SK-N-SH (cell line): ENCODE measurements around the gene LRRC32. TPM values are rescaled to one million over a fixed set of nuclear protein-coding genes. Genes with fewer than 3 reads are reported as not detected.

Experiments
- CTCF ChIA-PET: fragments of 300-600, 350-600 bp; formaldehyde crosslinking; extraction: SDS; loops from one replicate; lab custom pipeline; 2021; lab: Yijun Ruan, JAX
- POLR2A ChIA-PET: fragments of 350-600 bp; sonication (Branson Sonifier 250); formaldehyde crosslinking; extraction: SDS; loops from one replicate; lab custom pipeline; 2020; ENCODE audit warnings: antibody characterized with exemption, inconsistent platforms; lab: Yijun Ruan, JAX
- DNase-seq: peaks from one replicate; pipeline ENCODE4 v3.0.0; 2012
- H2AFZ ChIP-seq: fragments of 200-600 bp; sonication (generic); 2 replicates; pipeline ENCODE4 v1.8.1; 2016; ENCODE audit warnings: antibody characterized with exemption, mild to moderate bottlenecking, low read depth
- H3F3A ChIP-seq: fragments of 200-600 bp; sonication (generic); replicated peaks from 2 replicates; pipeline ENCODE3; 2016; ENCODE audit warnings: antibody characterized with exemption, mild to moderate bottlenecking; ENCODE audit not compliant: insufficient read depth
- H3K27ac ChIP-seq, 2 experiments: fragments of 200-500 bp in 1 of 2; fragments of 200-600 bp in 1 of 2; sonication (Bioruptor generic) in 1 of 2; sonication (generic), shearing (Covaris generic) in 1 of 2; 2 replicates each; pipeline versions ENCODE4 v1.5.1 to v1.6.1; 2014 to 2016; ENCODE audit warnings: low read depth in 2 of 2, inconsistent platforms in 1 of 2, low read length in 1 of 2, mild to moderate bottlenecking in 1 of 2, mixed read lengths in 1 of 2
- H3K27me3 ChIP-seq: fragments of 200-600 bp; sonication (generic), shearing (Covaris generic); 2 replicates; pipeline ENCODE4 v1.6.1; 2016; ENCODE audit warnings: mixed run types; ENCODE audit not compliant: insufficient read depth
- H3K36me3 ChIP-seq, 2 experiments: fragments of 200-500 bp in 1 of 2; fragments of 200-600 bp in 1 of 2; sonication (Bioruptor generic) in 1 of 2; sonication (generic) in 1 of 2; replicated peaks in 1 of 2; 2 replicates each; pipeline versions ENCODE3 to v1.5.1; 2014 to 2016; ENCODE audit warnings: low read length in 1 of 2, mild to moderate bottlenecking in 1 of 2; ENCODE audit not compliant: insufficient read depth in 2 of 2, control insufficient read depth in 1 of 2
- H3K4me1 ChIP-seq, 2 experiments: fragments of 200-500 bp in 1 of 2; fragments of 200-600 bp in 1 of 2; sonication (Bioruptor generic) in 1 of 2; sonication (generic), shearing (Covaris generic) in 1 of 2; 2 replicates each; pipeline versions ENCODE4 v1.5.1 to v1.6.1; 2014 to 2016; ENCODE audit warnings: low read depth in 1 of 2, low read length in 1 of 2, mixed run types in 1 of 2; ENCODE audit not compliant: insufficient read depth in 2 of 2, control insufficient read depth in 1 of 2
- H3K4me2 ChIP-seq: fragments of 200-600 bp; sonication (generic), shearing (Covaris generic); 2 replicates; pipeline ENCODE4 v1.6.1; 2017; ENCODE audit warnings: mixed run types
- H3K4me3 ChIP-seq, 2 experiments: fragments of 200-500 bp in 1 of 2; fragments of 200-600 bp in 1 of 2; sonication (Bioruptor generic) in 1 of 2; sonication (generic), shearing (Covaris generic) in 1 of 2; 2 replicates each; pipeline versions ENCODE4 v1.5.1 to v1.8.1; 2014 to 2016; ENCODE audit warnings: low read depth in 2 of 2, inconsistent platforms in 1 of 2, low read length in 1 of 2, mild to moderate bottlenecking in 1 of 2, mixed read lengths in 1 of 2, moderate library complexity in 1 of 2
- H3K79me2 ChIP-seq: fragments of 200-600 bp; sonication (generic); 2 replicates; pipeline ENCODE4 v1.8.1; 2017; ENCODE audit warnings: mild to moderate bottlenecking; ENCODE audit not compliant: insufficient read depth
- H3K9ac ChIP-seq: fragments of 200-600 bp; sonication (generic); 2 replicates; pipeline ENCODE4 v1.6.1; 2017; ENCODE audit warnings: mixed run types
- H3K9me2 ChIP-seq: fragments of 200-600 bp; sonication (generic); 2 replicates; pipeline ENCODE4 v1.6.1; 2017; ENCODE audit warnings: mixed run types
- H3K9me3 ChIP-seq: fragments of 200-600 bp; sonication (generic); 2 replicates; pipeline ENCODE4 v1.6.1; 2017; ENCODE audit warnings: mixed run types, mild to moderate bottlenecking, moderate library complexity
- H4K20me1 ChIP-seq: fragments of 200-600 bp; sonication (generic); 2 replicates; pipeline ENCODE4 v1.6.1; 2017; ENCODE audit warnings: mild to moderate bottlenecking, mixed run types; ENCODE audit not compliant: insufficient read depth
- CHD2 ChIP-seq: fragments of 150-350 bp; IDR thresholded peaks from 2 replicates; pipeline ENCODE4 v1.6.1; 2018; ENCODE audit warnings: low read length; ENCODE audit not compliant: partially characterized antibody
- GATA2 ChIP-seq: sonication (generic); formaldehyde crosslinking; IDR thresholded peaks from 2 replicates; pipeline ENCODE4 v1.5.0; 2020; ENCODE audit warnings: mild to moderate bottlenecking, missing genetic modification reagents
- MEF2A ChIP-seq: IDR thresholded peaks from 2 replicates; pipeline ENCODE4 v1.4.0; 2012; ENCODE audit warnings: low read depth, borderline replicate concordance
- NFIC ChIP-seq: IDR thresholded peaks from 2 replicates; pipeline ENCODE4 v1.4.0; 2012; ENCODE audit warnings: borderline replicate concordance
- REST ChIP-seq: IDR thresholded peaks from 2 replicates; pipeline ENCODE4 v1.6.1; 2012; ENCODE audit warnings: mild to moderate bottlenecking, low read depth, low read length, moderate library complexity
- RFX5 ChIP-seq: IDR thresholded peaks from 2 replicates; pipeline ENCODE4 v1.6.1; 2012; ENCODE audit warnings: mild to moderate bottlenecking, improper control_type of control experiment, low read length
- RXRA ChIP-seq: IDR thresholded peaks from 2 replicates; pipeline ENCODE4 v1.4.0; 2012; ENCODE audit warnings: low read depth, mild to moderate bottlenecking, borderline replicate concordance
- TCF12 ChIP-seq: IDR thresholded peaks from 2 replicates; pipeline ENCODE4 v1.4.0; 2012
- TEAD4 ChIP-seq: IDR thresholded peaks from 2 replicates; pipeline ENCODE4 v1.4.0; 2012; ENCODE audit warnings: mild to moderate bottlenecking, borderline replicate concordance; ENCODE audit not compliant: insufficient read depth
- USF1 ChIP-seq: IDR thresholded peaks from 2 replicates; pipeline ENCODE4 v1.4.0; 2012; ENCODE audit warnings: low read depth, borderline replicate concordance
- WGBS: methylation state at CpG from one replicate; pipeline ENCODE4 v1.1.6; 2017; ENCODE audit warnings: low lambda C conversion rate; 5-methylcytosine and 5-hydroxymethylcytosine counted together
- polyA plus RNA-seq, 3 experiments: library from polyadenylated mRNA; depleted of rRNA; stranded (reverse); fragments of >200 nt; gene quantifications; 2 replicates each; pipeline ENCODE4 v1.2.3, GENCODE V29; 2012

Gene LRRC32
- polyA plus RNA-seq, 1 of the 3 experiments (the other 2 are of a cell fraction), result 0.43 TPM

- no peak overlapping the region for H3K9ac ChIP-seq
- H3F3A ChIP-seq, result peaks cover under 1% of the 10 kb centered on the region
- H2AFZ ChIP-seq, result no peak overlapping the region
- no peak overlapping the region for H3K4me3 ChIP-seq
- no peak for DNase-seq
- H3K36me3 ChIP-seq, result no peaks in the 10 kb centered on the region
- H3K4me2 ChIP-seq, result no peak overlapping the region
- ChIA-PET POLR2A (no interaction called here), CTCF (interaction anchor here (0.8 to 2.3 kb wide), 2 partner anchors 56 to 58 kb away, joined by 3 to 6 read pairs; no protein-coding TSS in a partner anchor)
- peaks cover 5 to 21% of the 10 kb centered on the region in 2 experiments; a peak in 2 of 4 replicates for H3K4me1 ChIP-seq
- H3K27me3 ChIP-seq, result no peaks in the 10 kb centered on the region
- 84% methylated on average over 2 of the region's 6 CpGs for WGBS
- no peaks in the 10 kb centered on the region for H3K79me2 ChIP-seq
- TF ChIP-seq CHD2 (no peak), TEAD4 (no peak), RXRA (no peak), GATA2 (no peak), NFIC (no peak), RFX5 (no peak)
- no peaks in the 10 kb centered on the region for H4K20me1 ChIP-seq
- no peaks in the 10 kb centered on the region for H3K9me3 ChIP-seq
- H3K9me2 ChIP-seq, result no peaks in the 10 kb centered on the region
- H3K27ac ChIP-seq, result no peak overlapping the region
Measured at GRCh38 chr11:76623884-76624419, 46.6 kb downstream of the LRRC32 start.

- ChIA-PET POLR2A (no interaction called here), CTCF (interaction anchor here (2.3 kb wide), 1 partner anchor 57 kb away, joined by 6 read pairs; no protein-coding TSS in a partner anchor)
- no peak overlapping the region for H3K4me3 ChIP-seq
- H3K27ac ChIP-seq, result no peak overlapping the region
- H3K9me2 ChIP-seq, result no peaks in the 10 kb centered on the region
- no peaks in the 10 kb centered on the region for H3K36me3 ChIP-seq
- H3F3A ChIP-seq, result peaks cover 6% of the 10 kb centered on the region
- no peak for DNase-seq
- H3K27me3 ChIP-seq, result no peaks in the 10 kb centered on the region
- H4K20me1 ChIP-seq, result no peaks in the 10 kb centered on the region
- no peaks in the 10 kb centered on the region for H3K79me2 ChIP-seq
- no peak overlapping the region for H3K9ac ChIP-seq
- 81% methylated on average over 9 of the region's 12 CpGs for WGBS
- H2AFZ ChIP-seq, result peak overlapping the region; percentile 29; the same call in 1 of the 2 replicates
- no peaks in the 10 kb centered on the region for H3K9me3 ChIP-seq
- H3K4me1 ChIP-seq, result peaks cover 5 to 21% of the 10 kb centered on the region in 2 experiments; a peak in 2 of 4 replicates
- TF ChIP-seq TCF12 (peak; percentile 12; the same call in 1 of the 2 replicates), USF1 (no peak), NFIC (peak; percentile 62)
- no peak overlapping the region for H3K4me2 ChIP-seq
Measured at GRCh38 chr11:76623171-76623883, 47.2 kb downstream of the LRRC32 start.

- no peak overlapping the region for H3K4me3 ChIP-seq
- no peak overlapping the region for H3K4me2 ChIP-seq
- no peaks in the 10 kb centered on the region for H3K79me2 ChIP-seq
- H2AFZ ChIP-seq, result no peak overlapping the region
- no peaks in the 10 kb centered on the region for H3K9me2 ChIP-seq
- H3K9ac ChIP-seq, result no peak overlapping the region
- ChIA-PET POLR2A (no interaction called here), CTCF (no interaction called here)
- WGBS, result 83% methylated on average over 5 of the region's 5 CpGs
- no peaks in the 10 kb centered on the region for H3K36me3 ChIP-seq
- no peak overlapping the region for H3K27ac ChIP-seq
- no peaks in the 10 kb centered on the region for H4K20me1 ChIP-seq
- DNase-seq, result no peak
- TF ChIP-seq MEF2A, result no peak
- TF ChIP-seq REST, result no peak
- no peak for TF ChIP-seq CHD2
- H3F3A ChIP-seq, result peaks cover 6% of the 10 kb centered on the region
- no peaks in the 10 kb centered on the region for H3K9me3 ChIP-seq
- H3K4me1 ChIP-seq, result peaks cover 5 to 21% of the 10 kb centered on the region in 2 experiments; a peak in 2 of 4 replicates
- H3K27me3 ChIP-seq, result no peaks in the 10 kb centered on the region
Measured at GRCh38 chr11:76622493-76623094, 48.0 kb downstream of the LRRC32 start.
